T1000 (cell line): ENCODE measurements around the gene CRTAP.
"Not testable (repeated sequence)": the region's sequence is repeated elsewhere in the genome, so short reads cannot be mapped to it uniquely, and the experiment has no call there.

ENCODE experiments used
- DNase-seq: peaks from one replicate; lab custom pipeline; 2025; ENCODE audit warnings: mixed read lengths; lab: John Stamatoyannopoulos, UW

Gene CRTAP

GRCh38 chr3:33174711-33175414 is 61.0 kb downstream of the CRTAP start:
- DNase-seq: no peak

GRCh38 chr3:33179132-33179531 is 65.3 kb downstream of the CRTAP start:
- DNase-seq: no peak

- no peak for DNase-seq
These were observed 67.4 kb downstream of the CRTAP start for GRCh38 chr3:33181229-33181628.

GRCh38 chr3:33181641-33182040 is 67.8 kb downstream of the CRTAP start:
- not testable (repeated sequence) for DNase-seq

- no peak for DNase-seq
These were observed 71.0 kb downstream of the CRTAP start for GRCh38 chr3:33184863-33185262.

GRCh38 chr3:33186524-33187367 is 72.9 kb downstream of the CRTAP start:
- DNase-seq: no peak

- no peak for DNase-seq
These were observed 73.5 kb downstream of the CRTAP start for GRCh38 chr3:33187368-33187634.

DNA sequence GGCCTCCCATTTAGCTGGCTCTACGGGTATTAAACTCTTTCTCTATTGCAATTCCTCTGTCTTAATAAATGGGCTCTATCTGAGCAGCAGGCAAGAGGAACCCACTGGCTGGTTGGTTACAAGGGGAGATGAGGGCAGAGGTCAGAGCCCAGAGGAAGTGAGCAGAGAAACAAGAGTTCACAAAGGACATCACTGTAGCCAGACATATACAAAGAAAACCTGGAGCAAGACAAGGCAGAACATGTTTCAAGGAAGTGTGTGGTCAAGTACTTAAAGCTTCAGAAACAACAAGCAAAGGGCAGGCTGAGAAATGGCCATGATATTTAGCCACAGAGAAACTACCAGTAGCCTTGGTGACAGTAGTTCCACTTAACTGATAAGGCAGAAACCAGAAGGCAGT is 80.5 kb downstream of the CRTAP start:
- DNase-seq: no peak

GRCh38 chr3:33196538-33196937 is 82.7 kb downstream of the CRTAP start:
- DNase-seq: no peak
